Activated T-cell treated with anti-CD3 and anti-CD28 coated beads, Interleukin-2, amount 50 U/mL, for 72 hours (primary cell): Measurements from ENCODE around the gene PLD3. TPM values are rescaled to one million over a fixed set of nuclear protein-coding genes. Genes with fewer than 3 reads are reported as not detected.

Source experiments
- ATAC-seq, 2 donors: fragments of 150-1000 bp; cut with Tn5 transposase; replicated peaks in 1 of 2; 2 replicates each; pipeline ENCODE4 v1.10.0; 2021; ENCODE audit warnings: moderate library complexity in 2 of 2, mild to moderate bottlenecking in 1 of 2
- DNase-seq, 2 donors: peaks; one replicate each; pipeline ENCODE4 v3.0.0; 2021 to 2022; ENCODE audit warnings: mixed read lengths in 1 of 2
- H3K27ac Mint-ChIP-seq: one replicate; pipeline ENCODE4 v1.8.0; 2022; ENCODE audit warnings: mild to moderate bottlenecking, moderate library complexity, mixed read lengths
- H3K27me3 Mint-ChIP-seq: one replicate; pipeline ENCODE4 v1.8.0; 2022; ENCODE audit warnings: low read depth, mixed read lengths
- H3K36me3 Mint-ChIP-seq, 2 donors: one replicate each; pipeline ENCODE4 v1.8.0; 2022; ENCODE audit warnings: mixed read lengths in 2 of 2, mild to moderate bottlenecking in 1 of 2; ENCODE audit not compliant: insufficient read depth in 2 of 2
- H3K4me1 Mint-ChIP-seq: one replicate; pipeline ENCODE4 v1.8.0; 2022; ENCODE audit warnings: low read depth, mixed read lengths
- H3K4me3 Mint-ChIP-seq, 2 donors: one replicate each; pipeline ENCODE4 v1.8.0; 2022; ENCODE audit warnings: mild to moderate bottlenecking in 2 of 2, mixed read lengths in 2 of 2, moderate library complexity in 2 of 2
- H3K9me3 Mint-ChIP-seq, 2 donors: one replicate each; pipeline ENCODE4 v1.8.0; 2022; ENCODE audit warnings: mixed read lengths in 2 of 2
- total RNA-seq, 2 donors: library from RNA; stranded (reverse); gene quantifications; one replicate each; pipeline ENCODE4 v1.2.3, GENCODE V29; 2022

Gene PLD3
- total RNA-seq, 2 donors from 2014 or later, result 99.8 to 102 TPM

- H3K9me3 Mint-ChIP-seq, result no peaks in the 10 kb centered on the region
- peak overlapping the region; percentile 18 to 32 for H3K4me3 Mint-ChIP-seq
- H3K27ac Mint-ChIP-seq, result no peak overlapping the region
- H3K36me3 Mint-ChIP-seq, result no peaks in the 10 kb centered on the region
- DNase-seq (no peak), ATAC-seq (no peak)
- H3K4me1 Mint-ChIP-seq, result peaks cover 43% of the 10 kb centered on the region
- H3K27me3 Mint-ChIP-seq, result peaks cover 5% of the 10 kb centered on the region
Measured at GRCh38 chr19:40419066-40419612, 70.6 kb downstream of the PLD3 start.

- ATAC-seq (no peak), DNase-seq (no peak)
- Mint-ChIP-seq H3K36me3 (peaks cover 4% of the 10 kb centered on the region in 2 donors), H3K4me1 (peaks cover 49% of the 10 kb centered on the region), H3K27ac (no peak overlapping the region), H3K4me3 (peak overlapping the region; percentile 19 to 42), H3K27me3 (peaks cover 5% of the 10 kb centered on the region), H3K9me3 (no peaks in the 10 kb centered on the region)
Measured at GRCh38 chr19:40419780-40420179, 71.3 kb downstream of the PLD3 start.

- DNase-seq (no peak), ATAC-seq (no peak)
- Mint-ChIP-seq H3K36me3 (peaks cover 6% of the 10 kb centered on the region in 2 donors), H3K27ac (peak overlapping the region; percentile 78), H3K27me3 (peaks cover 5% of the 10 kb centered on the region), H3K4me3 (peak overlapping the region; percentile 87 to 89), H3K4me1 (peaks cover 51% of the 10 kb centered on the region), H3K9me3 (no peaks in the 10 kb centered on the region)
Measured at GRCh38 chr19:40420451-40420765, 71.9 kb downstream of the PLD3 start.

DNA sequence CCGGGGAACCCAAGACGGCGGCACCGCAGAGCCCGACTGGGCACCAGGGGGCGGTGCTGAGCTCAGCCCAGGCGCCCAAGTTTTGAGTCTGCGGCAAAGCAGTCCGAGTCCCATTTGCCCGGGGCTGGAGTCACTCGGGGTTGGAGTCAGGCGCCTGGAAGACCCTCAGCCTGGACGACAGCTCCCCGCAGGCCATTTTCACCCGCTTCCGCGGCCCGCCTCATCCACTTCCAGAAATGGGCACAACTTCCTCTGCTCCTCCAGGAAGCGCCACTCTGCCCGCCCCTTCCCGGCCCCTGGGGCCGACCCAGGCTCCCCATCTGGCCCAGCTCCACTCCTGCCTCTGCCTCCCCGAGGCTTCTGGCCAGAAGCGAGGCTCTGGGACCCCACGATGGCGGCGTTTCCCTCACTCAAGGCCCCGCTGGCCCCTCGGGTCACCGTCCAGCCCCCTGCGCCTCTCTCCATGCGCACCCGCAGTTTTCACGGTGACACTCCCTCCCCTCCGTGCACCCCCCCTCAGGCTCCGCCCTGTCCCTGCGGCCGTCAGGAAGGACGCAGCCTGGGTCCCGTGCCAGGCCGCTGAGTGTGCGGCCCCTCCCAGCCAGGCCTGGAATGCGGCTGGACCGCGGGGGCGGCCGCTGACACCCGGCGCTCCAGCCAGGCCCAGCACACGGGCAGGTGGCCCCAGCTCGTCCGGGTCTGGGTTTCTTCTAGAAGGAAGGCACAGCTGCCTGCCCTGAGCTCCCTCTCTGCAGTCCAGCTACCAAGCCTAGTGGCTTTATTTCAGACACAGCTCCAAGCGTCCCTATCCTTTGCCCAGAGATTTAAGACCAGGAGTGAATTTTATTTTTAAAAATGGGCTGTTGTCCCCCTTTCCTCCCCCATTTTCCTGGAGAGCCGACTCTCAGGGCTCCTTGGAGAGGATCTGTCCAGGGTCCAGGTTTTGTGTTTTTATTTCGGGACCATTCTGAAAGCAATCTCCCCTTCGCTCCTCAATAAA is 72.6 kb downstream of the PLD3 start:
- H3K36me3 Mint-ChIP-seq, result peaks cover 6 to 9% of the 10 kb centered on the region in 2 donors
- DNase-seq, result peak; percentile 79 to 88
- H3K27me3 Mint-ChIP-seq, result peaks cover 5% of the 10 kb centered on the region
- H3K4me1 Mint-ChIP-seq, result peaks cover 53% of the 10 kb centered on the region
- peak; percentile 37 to 51 for ATAC-seq
- peak overlapping the region; percentile 87 to 89 for H3K4me3 Mint-ChIP-seq
- no peaks in the 10 kb centered on the region for H3K9me3 Mint-ChIP-seq
- peak overlapping the region; percentile 94 for H3K27ac Mint-ChIP-seq

- Mint-ChIP-seq H3K9me3 (no peaks in the 10 kb centered on the region), H3K27ac (peak overlapping the region; percentile 94), H3K27me3 (peaks cover 5% of the 10 kb centered on the region), H3K4me3 (peak overlapping the region; percentile 87 to 89), H3K36me3 (peaks cover 6 to 9% of the 10 kb centered on the region in 2 donors), H3K4me1 (peaks cover 52% of the 10 kb centered on the region)
- DNase-seq (no peak), ATAC-seq (no peak)
Measured at GRCh38 chr19:40421993-40422747, 73.7 kb downstream of the PLD3 start.

DNA sequence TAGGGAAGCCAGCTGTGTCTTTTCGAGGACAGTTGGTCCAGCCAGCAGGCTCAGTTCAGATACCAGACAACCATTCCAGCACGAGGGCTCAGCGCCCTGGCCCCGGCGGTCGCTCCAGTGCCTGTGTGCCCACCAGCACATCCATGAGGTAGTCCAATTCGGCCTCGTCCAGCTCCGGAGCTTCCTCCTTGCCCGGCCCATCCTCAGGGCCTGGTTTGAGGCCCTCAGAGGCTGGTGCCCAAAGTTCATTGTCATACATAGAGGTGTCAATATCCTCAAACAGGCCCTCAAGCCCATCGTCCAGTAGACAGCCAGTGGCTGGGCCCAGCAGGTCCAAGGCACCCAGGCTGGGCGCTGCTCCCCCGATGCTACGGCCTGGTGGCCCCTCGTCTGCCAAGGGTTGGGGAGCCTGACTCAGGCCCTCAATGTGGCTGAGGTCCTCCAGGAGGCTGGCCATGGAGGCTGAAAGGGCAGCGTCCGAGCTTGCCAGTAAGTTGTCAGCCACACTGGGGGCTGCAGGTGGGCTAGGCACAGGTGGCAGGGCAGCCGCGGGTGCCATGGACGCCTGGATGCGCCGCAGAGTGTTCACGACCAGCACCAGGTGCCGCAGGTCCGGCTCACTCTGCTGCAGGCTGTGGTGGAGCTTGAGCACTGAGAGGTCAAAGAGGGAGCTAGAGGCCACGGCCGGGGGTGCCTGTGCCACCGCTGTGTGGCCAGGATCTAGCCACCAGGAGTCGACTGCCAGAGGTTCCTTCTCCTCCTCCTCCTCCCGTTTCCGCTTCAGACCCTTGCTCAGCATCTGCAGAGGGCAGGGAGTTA is 74.5 kb downstream of the PLD3 start:
- Mint-ChIP-seq H3K36me3 (peaks cover 6 to 9% of the 10 kb centered on the region in 2 donors), H3K4me1 (peaks cover 48% of the 10 kb centered on the region), H3K27ac (peak overlapping the region; percentile 94), H3K9me3 (no peaks in the 10 kb centered on the region), H3K4me3 (peak overlapping the region; percentile 70 to 89), H3K27me3 (peaks cover 5% of the 10 kb centered on the region)
- ATAC-seq (no peak), DNase-seq (no peak)

DNA sequence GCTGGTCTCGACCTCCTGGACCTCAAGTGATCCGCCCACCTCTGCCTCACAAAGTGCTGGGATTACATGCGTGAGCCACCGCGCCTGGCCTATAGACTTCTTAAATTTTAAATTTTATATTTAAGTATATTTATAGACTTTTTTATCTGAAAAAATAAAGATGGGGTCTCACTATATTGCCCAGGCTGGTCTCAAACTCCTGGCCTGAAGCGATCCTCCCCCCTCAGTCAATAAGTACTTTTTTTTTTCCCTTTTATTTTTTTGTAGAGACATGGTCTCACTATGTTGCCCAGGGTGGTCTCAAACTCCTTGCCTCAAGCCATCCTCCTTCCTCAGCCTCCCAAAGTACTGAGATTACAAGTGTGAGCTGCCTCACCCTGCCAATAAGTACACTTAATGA is 75.4 kb downstream of the PLD3 start:
- Mint-ChIP-seq H3K9me3 (no peaks in the 10 kb centered on the region), H3K4me1 (peaks cover 40% of the 10 kb centered on the region), H3K27ac (peak overlapping the region; percentile 31), H3K27me3 (no peaks in the 10 kb centered on the region), H3K4me3 (peak overlapping the region; percentile 86 to 97), H3K36me3 (peaks cover 6 to 9% of the 10 kb centered on the region in 2 donors)
- ATAC-seq, result no peak
- no peak for DNase-seq

DNA sequence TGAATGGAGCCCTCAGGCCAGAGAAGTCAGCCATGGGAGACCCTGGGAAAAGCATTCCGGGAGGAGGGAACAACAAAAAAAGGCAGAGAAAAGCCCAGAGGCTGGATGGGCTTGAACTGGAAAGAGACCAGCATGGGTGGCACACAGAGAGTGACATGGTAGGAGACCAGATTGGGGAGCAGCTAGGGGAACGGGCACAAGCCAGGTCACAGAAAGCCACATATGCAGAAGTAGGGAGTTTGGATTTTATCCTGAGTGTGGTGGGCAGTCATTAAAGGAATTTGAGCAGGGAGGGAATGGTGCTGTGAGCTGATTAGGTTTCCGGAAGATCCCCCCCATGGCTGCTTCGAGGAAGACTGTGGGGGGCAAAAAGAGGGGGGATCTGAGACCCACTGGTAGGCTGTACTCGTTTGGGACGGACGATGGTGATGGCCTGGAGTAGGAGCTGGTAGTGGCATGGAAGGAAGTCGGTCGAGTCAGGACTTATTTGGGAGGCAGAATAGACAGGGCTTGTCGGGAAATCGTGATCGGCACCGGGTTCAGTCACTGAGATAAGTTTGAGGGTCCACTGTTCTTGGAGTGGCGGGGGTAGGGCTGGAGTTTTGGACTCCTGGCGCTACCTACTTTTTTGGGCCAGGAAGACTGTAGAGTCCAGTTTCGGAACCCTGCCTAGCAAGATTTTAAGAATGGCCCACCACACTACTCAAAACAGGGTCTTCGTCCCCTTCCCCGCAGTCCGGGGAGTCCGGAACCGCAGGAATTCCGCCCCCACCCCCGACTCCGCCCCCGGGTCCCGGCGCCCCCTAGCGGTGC is 76.3 kb downstream of the PLD3 start:
- peak overlapping the region; percentile 99 for H3K27ac Mint-ChIP-seq
- no peaks in the 10 kb centered on the region for H3K27me3 Mint-ChIP-seq
- peak in 1 of 2 donors; percentile 23 for DNase-seq
- peaks cover 6 to 9% of the 10 kb centered on the region in 2 donors for H3K36me3 Mint-ChIP-seq
- no peaks in the 10 kb centered on the region for H3K9me3 Mint-ChIP-seq
- peak overlapping the region; percentile 86 to 97 for H3K4me3 Mint-ChIP-seq
- peaks cover 35% of the 10 kb centered on the region for H3K4me1 Mint-ChIP-seq
- no peak for ATAC-seq

GRCh38 chr19:40425450-40426287 is 77.2 kb downstream of the PLD3 start, which contains the start of gene SERTAD1:
Gene SERTAD1 (minus strand): TSS chr19:40425992. CDS start chr19:40423546, 2,446 bp downstream.
- H3K9me3 Mint-ChIP-seq, result no peaks in the 10 kb centered on the region
- H3K27ac Mint-ChIP-seq, result peak within 1 kb of the TSS; percentile 99
- peaks cover 6 to 9% of the 10 kb centered on the region in 2 donors for H3K36me3 Mint-ChIP-seq
- no peaks in the 10 kb centered on the region for H3K27me3 Mint-ChIP-seq
- H3K4me1 Mint-ChIP-seq, result peaks cover 32% of the 10 kb centered on the region
- DNase-seq (peak; percentile 100), ATAC-seq (peak; percentile 83 to 85)
- H3K4me3 Mint-ChIP-seq, result peak within 1 kb of the TSS; percentile 86 to 97
